ENCODE data around the gene SNPH.

Gene SNPH

DNA sequence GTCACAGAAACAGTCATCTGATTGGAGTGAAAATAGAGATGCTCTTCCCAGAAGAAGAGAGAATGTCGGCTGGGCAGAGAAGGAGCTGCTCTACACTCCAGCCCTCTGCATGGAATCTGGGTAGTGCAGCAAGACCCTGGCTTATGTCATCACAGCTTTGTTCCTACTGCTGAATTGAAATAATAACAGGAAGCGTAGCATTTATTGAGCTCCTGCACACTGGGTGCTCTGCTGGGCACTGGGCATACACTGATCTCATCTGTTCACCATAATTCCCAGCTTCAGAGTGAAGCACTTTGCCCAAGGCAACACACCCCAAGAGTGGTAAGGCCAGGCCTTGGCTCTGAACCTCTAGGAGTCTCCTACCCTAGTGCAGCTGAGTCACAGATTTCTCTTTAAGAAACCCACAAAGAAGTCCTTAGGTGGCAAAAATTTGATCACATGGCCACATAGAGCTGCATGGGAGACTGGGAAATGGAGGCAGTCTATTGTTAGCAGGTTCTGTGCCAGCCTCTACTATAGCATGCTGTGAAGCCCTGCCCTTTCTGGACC lies 66.7 kb downstream of the SNPH start:
- Histone ChIP-seq H3K9me2 (replicated peaks; ENCODE audit: low read depth, low read length) (no peaks in the 10 kb centered on the region), H3K4me2 (ENCODE audit: low read depth, low read length, poor library complexity, severe bottlenecking) (no peak overlapping the region), H2AFZ (ENCODE audit: low read length) (no peak overlapping the region), H3F3A (ENCODE audit: low read depth) (no peaks in the 10 kb centered on the region), H4K20me1 (ENCODE audit: insufficient read depth, low read length, poor library complexity, severe bottlenecking) (no peaks in the 10 kb centered on the region), H3K36me3 (ENCODE audit: insufficient read depth, low read length) (no peaks in the 10 kb centered on the region), H3K79me2 (ENCODE audit: insufficient read depth, low read length) (peaks cover 5% of the 10 kb centered on the region), H3K4me1 (ENCODE audit: insufficient read depth, low read length, poor library complexity, severe bottlenecking) (peaks cover 23% of the 10 kb centered on the region), H3K9me3 (ENCODE audit: insufficient read depth, low read depth, low read length) (no peaks in the 10 kb centered on the region), H3K9ac (ENCODE audit: low read depth, low read length, poor library complexity, severe bottlenecking) (no peak overlapping the region), H3K27me3 (ENCODE audit: insufficient read depth, low read length, poor library complexity, severe bottlenecking) (no peaks in the 10 kb centered on the region), H3K4me3 (ENCODE audit: low read length, poor library complexity, severe bottlenecking) (no peak overlapping the region)
- TF ChIP-seq, protein P1, sequence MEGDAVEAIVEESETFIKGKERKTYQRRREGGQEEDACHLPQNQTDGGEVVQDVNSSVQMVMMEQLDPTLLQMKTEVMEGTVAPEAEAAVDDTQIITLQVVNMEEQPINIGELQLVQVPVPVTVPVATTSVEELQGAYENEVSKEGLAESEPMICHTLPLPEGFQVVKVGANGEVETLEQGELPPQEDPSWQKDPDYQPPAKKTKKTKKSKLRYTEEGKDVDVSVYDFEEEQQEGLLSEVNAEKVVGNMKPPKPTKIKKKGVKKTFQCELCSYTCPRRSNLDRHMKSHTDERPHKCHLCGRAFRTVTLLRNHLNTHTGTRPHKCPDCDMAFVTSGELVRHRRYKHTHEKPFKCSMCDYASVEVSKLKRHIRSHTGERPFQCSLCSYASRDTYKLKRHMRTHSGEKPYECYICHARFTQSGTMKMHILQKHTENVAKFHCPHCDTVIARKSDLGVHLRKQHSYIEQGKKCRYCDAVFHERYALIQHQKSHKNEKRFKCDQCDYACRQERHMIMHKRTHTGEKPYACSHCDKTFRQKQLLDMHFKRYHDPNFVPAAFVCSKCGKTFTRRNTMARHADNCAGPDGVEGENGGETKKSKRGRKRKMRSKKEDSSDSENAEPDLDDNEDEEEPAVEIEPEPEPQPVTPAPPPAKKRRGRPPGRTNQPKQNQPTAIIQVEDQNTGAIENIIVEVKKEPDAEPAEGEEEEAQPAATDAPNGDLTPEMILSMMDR (conservative IDR thresholded peaks at IDR 0.05; ENCODE audit: low read length): no peak
- TF ChIP-seq EZH2phosphoT487 (IDR thresholded peaks at IDR 0.05; ENCODE audit: borderline replicate concordance): no peak

DNA sequence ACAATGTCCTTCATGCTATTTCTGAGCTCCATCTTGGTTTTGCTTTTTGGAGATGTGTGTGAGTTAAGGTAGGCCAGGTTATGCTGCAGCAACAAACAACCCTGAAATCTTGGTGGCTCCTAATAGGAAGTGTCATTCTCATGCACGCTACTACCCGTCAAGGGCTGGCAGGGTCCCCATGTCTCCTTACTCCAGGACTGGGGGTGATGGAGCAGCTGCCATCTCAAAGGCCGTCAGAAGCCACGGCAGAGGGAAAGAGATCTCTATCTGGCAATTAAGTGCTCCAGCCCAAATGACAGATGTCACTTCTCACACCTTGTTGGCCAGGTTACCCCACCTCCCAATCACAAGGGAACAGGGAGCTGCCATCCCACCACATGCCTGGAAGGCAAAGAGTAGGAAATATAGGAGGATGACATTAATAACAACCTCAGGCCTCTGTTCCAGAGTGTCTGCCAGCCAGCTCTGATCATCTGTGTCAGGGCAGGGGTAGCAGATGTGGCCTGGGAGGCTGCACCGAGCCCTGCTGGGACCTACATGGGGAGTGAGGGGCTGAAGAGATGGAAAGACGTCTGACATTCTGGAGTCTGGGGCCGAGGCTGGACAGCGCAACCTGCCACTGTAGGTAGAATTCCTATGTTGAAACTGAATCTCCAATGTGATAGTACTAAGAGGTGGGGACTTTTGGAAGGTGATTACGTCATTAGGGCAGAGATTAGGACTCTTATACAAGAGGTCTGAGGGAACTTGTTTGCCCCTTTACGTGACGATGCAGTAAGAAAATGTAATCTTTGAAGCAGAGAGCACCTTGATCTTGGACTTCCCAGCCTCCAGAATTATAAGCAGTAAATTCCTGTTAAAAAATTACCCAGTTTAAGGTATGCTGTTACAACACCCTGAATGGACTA lies 67.6 kb downstream of the SNPH start:
- Histone ChIP-seq H3K36me3 (ENCODE audit: insufficient read depth, low read length) (no peaks in the 10 kb centered on the region), H3F3A (ENCODE audit: low read depth) (no peaks in the 10 kb centered on the region), H3K4me3 (ENCODE audit: low read length, poor library complexity, severe bottlenecking) (no peak overlapping the region), H3K9me3 (ENCODE audit: insufficient read depth, low read depth, low read length) (no peaks in the 10 kb centered on the region), H4K20me1 (ENCODE audit: insufficient read depth, low read length, poor library complexity, severe bottlenecking) (no peaks in the 10 kb centered on the region), H3K79me2 (ENCODE audit: insufficient read depth, low read length) (no peaks in the 10 kb centered on the region), H3K9ac (ENCODE audit: low read depth, low read length, poor library complexity, severe bottlenecking) (no peak overlapping the region), H3K4me2 (ENCODE audit: low read depth, low read length, poor library complexity, severe bottlenecking) (no peak overlapping the region), H3K9me2 (replicated peaks; ENCODE audit: low read depth, low read length) (no peaks in the 10 kb centered on the region), H3K27me3 (ENCODE audit: insufficient read depth, low read length, poor library complexity, severe bottlenecking) (no peaks in the 10 kb centered on the region), H3K4me1 (ENCODE audit: insufficient read depth, low read length, poor library complexity, severe bottlenecking) (peaks cover 19% of the 10 kb centered on the region), H2AFZ (ENCODE audit: low read length) (no peak overlapping the region)
- TF ChIP-seq, protein P1 (conservative IDR thresholded peaks at IDR 0.05; ENCODE audit: low read length): no peak
- TF ChIP-seq EZH2phosphoT487 (IDR thresholded peaks at IDR 0.05; ENCODE audit: borderline replicate concordance): no peak

DNA sequence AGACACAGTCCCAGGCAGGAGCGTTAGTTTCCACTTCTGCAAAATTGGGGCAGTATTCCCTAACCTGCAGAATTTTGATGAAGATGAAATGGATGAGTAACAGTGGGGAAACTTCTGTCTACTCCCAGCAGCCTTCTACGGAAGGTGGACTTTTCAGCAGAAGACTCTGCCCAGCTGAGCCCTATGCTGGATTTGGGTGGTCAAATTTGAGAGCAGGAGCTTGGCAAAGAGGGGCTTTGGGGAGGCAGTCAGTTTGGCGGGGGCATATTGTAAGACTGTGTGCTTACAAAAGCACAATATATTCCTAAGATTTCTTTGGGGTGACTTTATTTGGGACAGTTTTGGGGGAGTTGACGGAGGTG lies 68.3 kb downstream of the SNPH start:
- Histone ChIP-seq H4K20me1 (ENCODE audit: insufficient read depth, low read length, poor library complexity, severe bottlenecking) (no peaks in the 10 kb centered on the region), H2AFZ (ENCODE audit: low read length) (no peak overlapping the region), H3F3A (ENCODE audit: low read depth) (no peaks in the 10 kb centered on the region), H3K9me2 (replicated peaks; ENCODE audit: low read depth, low read length) (no peaks in the 10 kb centered on the region), H3K79me2 (ENCODE audit: insufficient read depth, low read length) (no peaks in the 10 kb centered on the region), H3K9ac (ENCODE audit: low read depth, low read length, poor library complexity, severe bottlenecking) (no peak overlapping the region), H3K4me3 (ENCODE audit: low read length, poor library complexity, severe bottlenecking) (no peak overlapping the region), H3K9me3 (ENCODE audit: insufficient read depth, low read depth, low read length) (no peaks in the 10 kb centered on the region), H3K4me1 (ENCODE audit: insufficient read depth, low read length, poor library complexity, severe bottlenecking) (peaks cover 12% of the 10 kb centered on the region), H3K27me3 (ENCODE audit: insufficient read depth, low read length, poor library complexity, severe bottlenecking) (no peaks in the 10 kb centered on the region), H3K4me2 (ENCODE audit: low read depth, low read length, poor library complexity, severe bottlenecking) (no peak overlapping the region), H3K36me3 (ENCODE audit: insufficient read depth, low read length) (no peaks in the 10 kb centered on the region)
- TF ChIP-seq, protein P1 (conservative IDR thresholded peaks at IDR 0.05; ENCODE audit: low read length): no peak
- TF ChIP-seq EZH2phosphoT487 (IDR thresholded peaks at IDR 0.05; ENCODE audit: borderline replicate concordance): no peak
